HepG2 (cell line): ENCODE measurements around the gene SFR1. TPM values are rescaled to one million over a fixed set of nuclear protein-coding genes. Genes with fewer than 3 reads are reported as not detected.

ENCODE experiments used
- ATAC-seq: fragments of 200-7000 bp; cut with Tn5 transposase; 3 replicates; pipeline ENCODE4 v1.9.1; 2020; ENCODE audit warnings: mild to moderate bottlenecking, moderate library complexity
- BruUV-seq: library from RNA; stranded (reverse); fragments of 400-500 nt; replicated peaks from 2 replicates; lab custom pipeline; 2021; lab: Mats Ljungman, UMichigan
- CTCF ChIA-PET: fragments of 300-600 bp; formaldehyde crosslinking; extraction: SDS; loops from one replicate; lab custom pipeline; 2021; ENCODE audit warnings: low total read pairs, inconsistent platforms, low intra/inter-chr PET ratio; lab: Yijun Ruan, JAX
- POLR2A ChIA-PET: fragments of 350-600 bp; sonication (Branson Sonifier 250); formaldehyde crosslinking; loops from one replicate; lab custom pipeline; 2020; ENCODE audit warnings: antibody characterized with exemption, inconsistent platforms; lab: Yijun Ruan, JAX
- DNase-seq: peaks from one replicate; pipeline ENCODE4 v3.0.0-alpha.2; 2015; ENCODE audit warnings: low spot score
- FAIRE-seq: peaks from 3 replicates; lab custom pipeline; 2011; peaks lifted over from hg19 to GRCh38; lab: Jason Lieb, UNC
- H2AFZ ChIP-seq: one replicate; pipeline ENCODE4 v1.6.1; 2011; ENCODE audit warnings: low read length, inconsistent platforms
- H3K27ac ChIP-seq: fragments of 300-600 bp; 3 replicates; pipeline ENCODE4 v1.8.0; 2011; ENCODE audit warnings: mixed run types, mild to moderate bottlenecking, mixed read lengths, low read length, inconsistent platforms; ENCODE audit not compliant: insufficient read depth; ENCODE audit errors: extremely low read length
- H3K27me3 ChIP-seq, 2 experiments: fragments of 200-600 bp in 1 of 2; 2 replicates in 1 of 2; 3 replicates in 1 of 2; pipeline versions ENCODE4 v1.6.0 to v1.8.0; 2011; ENCODE audit warnings: low read length in 2 of 2, mild to moderate bottlenecking in 2 of 2, moderate library complexity in 2 of 2, inconsistent platforms in 1 of 2; ENCODE audit not compliant: insufficient read depth in 2 of 2, control insufficient read depth in 1 of 2
- H3K36me3 ChIP-seq, 2 experiments: fragments of 200-600 bp in 1 of 2; replicated peaks in 1 of 2; 2 replicates in 1 of 2; 3 replicates in 1 of 2; pipeline versions ENCODE4 v1.5.1 to v1.8.0; 2011; ENCODE audit warnings: low read length in 2 of 2, inconsistent platforms in 1 of 2; ENCODE audit not compliant: insufficient read depth in 2 of 2, control insufficient read depth in 1 of 2
- H3K4me1 ChIP-seq: 2 replicates; pipeline ENCODE4 v1.5.1; 2012; ENCODE audit warnings: low read length, inconsistent platforms; ENCODE audit not compliant: insufficient read depth
- H3K4me2 ChIP-seq: 2 replicates; pipeline ENCODE4 v1.6.0; 2011; ENCODE audit warnings: low read depth, low read length, inconsistent platforms
- H3K4me3 ChIP-seq, 3 experiments: fragments of 200-600 bp in 1 of 3; sonication (generic), shearing (Covaris generic) in 1 of 3; replicated peaks in 1 of 3; 2 replicates each; pipeline ENCODE4 v1.5.1; 2011 to 2016; ENCODE audit warnings: low read length in 3 of 3, inconsistent platforms in 2 of 3, low read depth in 2 of 3, mild to moderate bottlenecking in 2 of 3, control low read depth in 1 of 3, mixed read lengths in 1 of 3; ENCODE audit not compliant: insufficient read depth in 1 of 3
- H3K79me2 ChIP-seq: one replicate; pipeline ENCODE4 v1.6.1; 2011; ENCODE audit warnings: low read length, inconsistent platforms; ENCODE audit not compliant: insufficient read depth
- H3K9ac ChIP-seq: 2 replicates; pipeline ENCODE4 v1.6.0; 2011; ENCODE audit warnings: mild to moderate bottlenecking, low read depth, low read length, inconsistent platforms; ENCODE audit not compliant: insufficient read depth
- H3K9me3 ChIP-seq: 2 replicates; pipeline ENCODE4 v1.5.1; 2012; ENCODE audit warnings: mild to moderate bottlenecking, low read length
- H4K20me1 ChIP-seq: 2 replicates; pipeline ENCODE4 v1.6.0; 2011; ENCODE audit warnings: inconsistent platforms, mild to moderate bottlenecking, low read length, moderate library complexity; ENCODE audit not compliant: insufficient read depth
- AGO2 ChIP-seq: fragments of 200-400 bp; formaldehyde crosslinking; optimal IDR thresholded peaks from 2 replicates; pipeline ENCODE3; 2017; ENCODE audit warnings: mild to moderate bottlenecking, low read depth, low read length, moderate library complexity
- ATF7 ChIP-seq, 2 experiments: fragments of 450-650 bp in 1 of 2; sonication (generic) in 1 of 2; formaldehyde crosslinking in 1 of 2; IDR thresholded peaks; 2 replicates each; pipeline versions ENCODE4 v1.4.0 to v1.6.1; 2016 to 2020; ENCODE audit warnings: antibody characterized with exemption in 1 of 2, mild to moderate bottlenecking in 1 of 2, missing genetic modification reagents in 1 of 2
- CTCF ChIP-seq: sonication (generic); formaldehyde crosslinking; IDR thresholded peaks from 2 replicates; pipeline ENCODE4 v1.5.0; 2020; ENCODE audit warnings: mild to moderate bottlenecking, missing genetic modification reagents, moderate library complexity
- IRF2 ChIP-seq: IDR thresholded peaks from 2 replicates; pipeline ENCODE4 v1.6.1; 2018; ENCODE audit warnings: missing genetic modification reagents, missing compliant biosample characterization
- KLF12 ChIP-seq: sonication (generic); formaldehyde crosslinking; IDR thresholded peaks from 2 replicates; pipeline ENCODE4 v1.4.0; 2020; ENCODE audit warnings: missing genetic modification reagents, borderline replicate concordance
- ONECUT2 ChIP-seq: sonication (generic); formaldehyde crosslinking; IDR thresholded peaks from 2 replicates; pipeline ENCODE4 v1.4.0; 2020; ENCODE audit warnings: missing genetic modification reagents
- PHF5A ChIP-seq: IDR thresholded peaks from one replicate; pipeline ENCODE4 v1.6.1; 2018; ENCODE audit warnings: low read depth, missing genetic modification reagents; ENCODE audit not compliant: unreplicated experiment
- YEATS2 ChIP-seq: sonication (generic); formaldehyde crosslinking; IDR thresholded peaks from 2 replicates; pipeline ENCODE4 v1.4.0; 2020; ENCODE audit warnings: missing genetic modification reagents, borderline replicate concordance
- ZFY ChIP-seq: sonication (generic); formaldehyde crosslinking; IDR thresholded peaks from 2 replicates; pipeline ENCODE4 v1.4.0; 2020; ENCODE audit warnings: missing genetic modification reagents
- WGBS: methylation state at CpG from one replicate; pipeline ENCODE4 v1.1.6; 2017; ENCODE audit warnings: low lambda C conversion rate; 5-methylcytosine and 5-hydroxymethylcytosine counted together
- in situ Hi-C: cut with HindIII; loops from 2 replicates; pipeline ENCODE4 v1.10.0; 2017; ENCODE audit warnings: low pct_unique_long_range_greater_than_20kb; ENCODE audit not compliant: extremely low pct_ligation_motif_present
- intact Hi-C: fragments of 100-400 bp; cut with micrococcal nuclease; formaldehyde crosslinking; loops from one replicate; pipeline ENCODE4 v1.10.0; 2022; ENCODE audit not compliant: unreplicated experiment
- polyA plus RNA-seq, 8 experiments: library from polyadenylated mRNA; depleted of rRNA in 3 of 8; stranded (reverse) in 7 of 8; unstranded in 1 of 8; fragments of >200 nt; fragmentation: Illumina TruSeq in 4 of 8; extraction: Trizol in 4 of 8; gene quantifications; 2 replicates each; pipeline versions ENCODE4 v1.2.1 to v1.2.3, GENCODE V29; 2011 to 2016; ENCODE audit warnings: low read depth in 4 of 8, missing spikeins in 1 of 8, mixed read lengths in 1 of 8; ENCODE audit not compliant: insufficient read depth in 1 of 8
- total RNA-seq, 5 experiments: library from RNA; depleted of rRNA; stranded (reverse); fragments of >200 nt; fragmentation: Illumina TruSeq; extraction: Trizol; gene quantifications; 2 replicates each; pipeline ENCODE4 v1.2.3, GENCODE V29; 2016; ENCODE audit warnings: low read depth in 1 of 5
- TF ChIP-seq, protein P1 (sequence below): sonication (generic); formaldehyde crosslinking; IDR thresholded peaks from 2 replicates; pipeline ENCODE4 v1.8.0; 2022; ENCODE audit warnings: mild to moderate bottlenecking, missing genetic modification reagents; ENCODE audit not compliant: insufficient replicate concordance
- TF ChIP-seq, protein P2 (sequence below): sonication (generic); formaldehyde crosslinking; IDR thresholded peaks from 2 replicates; pipeline ENCODE4 v1.9.0; 2021; ENCODE audit warnings: missing genetic modification reagents, borderline replicate concordance
- TF ChIP-seq, protein P3 (sequence below), 2 experiments: sonication (generic) in 1 of 2; formaldehyde crosslinking in 1 of 2; IDR thresholded peaks; 2 replicates each; pipeline versions ENCODE4 v1.6.1 to v1.9.0; 2014 to 2022; ENCODE audit warnings: antibody characterized with exemption in 1 of 2, borderline replicate concordance in 1 of 2, inconsistent platforms in 1 of 2, low read depth in 1 of 2, missing genetic modification reagents in 1 of 2

The SFR1 gene
- total and polyA plus RNA-seq, 2 of the 13 experiments (the other 11 are each of a cell fraction or from before 2014, with no cell fraction given), result 2.2 to 6.1 TPM

GRCh38 chr10:104130041-104130440 lies 8.1 kb downstream of the SFR1 start:
- H3K79me2 ChIP-seq, result no peaks in the 10 kb centered on the region
- ATAC-seq, result no peak
- TF ChIP-seq YEATS2 (CRISPR knock-in tag) (no peak), ONECUT2 (CRISPR knock-in tag) (no peak), ZFY (CRISPR knock-in tag) (no peak), AGO2 (no peak), ATF7 (IDR thresholded peaks at IDR 0.05) (no peak), ATF7 (CRISPR knock-in tag; IDR thresholded peaks at IDR 0.05) (no peak), IRF2 (no peak), PHF5A (CRISPR knock-in tag) (no peak), CTCF (CRISPR knock-in tag) (no peak), KLF12 (CRISPR knock-in tag) (no peak)
- TF ChIP-seq, protein P1, sequence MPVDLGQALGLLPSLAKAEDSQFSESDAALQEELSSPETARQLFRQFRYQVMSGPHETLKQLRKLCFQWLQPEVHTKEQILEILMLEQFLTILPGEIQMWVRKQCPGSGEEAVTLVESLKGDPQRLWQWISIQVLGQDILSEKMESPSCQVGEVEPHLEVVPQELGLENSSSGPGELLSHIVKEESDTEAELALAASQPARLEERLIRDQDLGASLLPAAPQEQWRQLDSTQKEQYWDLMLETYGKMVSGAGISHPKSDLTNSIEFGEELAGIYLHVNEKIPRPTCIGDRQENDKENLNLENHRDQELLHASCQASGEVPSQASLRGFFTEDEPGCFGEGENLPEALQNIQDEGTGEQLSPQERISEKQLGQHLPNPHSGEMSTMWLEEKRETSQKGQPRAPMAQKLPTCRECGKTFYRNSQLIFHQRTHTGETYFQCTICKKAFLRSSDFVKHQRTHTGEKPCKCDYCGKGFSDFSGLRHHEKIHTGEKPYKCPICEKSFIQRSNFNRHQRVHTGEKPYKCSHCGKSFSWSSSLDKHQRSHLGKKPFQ (CRISPR knock-in tag), result no peak
- TF ChIP-seq, protein P2, sequence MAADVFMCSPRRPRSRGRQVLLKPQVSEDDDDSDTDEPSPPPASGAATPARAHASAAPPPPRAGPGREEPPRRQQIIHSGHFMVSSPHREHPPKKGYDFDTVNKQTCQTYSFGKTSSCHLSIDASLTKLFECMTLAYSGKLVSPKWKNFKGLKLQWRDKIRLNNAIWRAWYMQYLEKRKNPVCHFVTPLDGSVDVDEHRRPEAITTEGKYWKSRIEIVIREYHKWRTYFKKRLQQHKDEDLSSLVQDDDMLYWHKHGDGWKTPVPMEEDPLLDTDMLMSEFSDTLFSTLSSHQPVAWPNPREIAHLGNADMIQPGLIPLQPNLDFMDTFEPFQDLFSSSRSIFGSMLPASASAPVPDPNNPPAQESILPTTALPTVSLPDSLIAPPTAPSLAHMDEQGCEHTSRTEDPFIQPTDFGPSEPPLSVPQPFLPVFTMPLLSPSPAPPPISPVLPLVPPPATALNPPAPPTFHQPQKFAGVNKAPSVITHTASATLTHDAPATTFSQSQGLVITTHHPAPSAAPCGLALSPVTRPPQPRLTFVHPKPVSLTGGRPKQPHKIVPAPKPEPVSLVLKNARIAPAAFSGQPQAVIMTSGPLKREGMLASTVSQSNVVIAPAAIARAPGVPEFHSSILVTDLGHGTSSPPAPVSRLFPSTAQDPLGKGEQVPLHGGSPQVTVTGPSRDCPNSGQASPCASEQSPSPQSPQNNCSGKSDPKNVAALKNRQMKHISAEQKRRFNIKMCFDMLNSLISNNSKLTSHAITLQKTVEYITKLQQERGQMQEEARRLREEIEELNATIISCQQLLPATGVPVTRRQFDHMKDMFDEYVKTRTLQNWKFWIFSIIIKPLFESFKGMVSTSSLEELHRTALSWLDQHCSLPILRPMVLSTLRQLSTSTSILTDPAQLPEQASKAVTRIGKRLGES (CRISPR knock-in tag), result no peak
- TF ChIP-seq, protein P3, sequence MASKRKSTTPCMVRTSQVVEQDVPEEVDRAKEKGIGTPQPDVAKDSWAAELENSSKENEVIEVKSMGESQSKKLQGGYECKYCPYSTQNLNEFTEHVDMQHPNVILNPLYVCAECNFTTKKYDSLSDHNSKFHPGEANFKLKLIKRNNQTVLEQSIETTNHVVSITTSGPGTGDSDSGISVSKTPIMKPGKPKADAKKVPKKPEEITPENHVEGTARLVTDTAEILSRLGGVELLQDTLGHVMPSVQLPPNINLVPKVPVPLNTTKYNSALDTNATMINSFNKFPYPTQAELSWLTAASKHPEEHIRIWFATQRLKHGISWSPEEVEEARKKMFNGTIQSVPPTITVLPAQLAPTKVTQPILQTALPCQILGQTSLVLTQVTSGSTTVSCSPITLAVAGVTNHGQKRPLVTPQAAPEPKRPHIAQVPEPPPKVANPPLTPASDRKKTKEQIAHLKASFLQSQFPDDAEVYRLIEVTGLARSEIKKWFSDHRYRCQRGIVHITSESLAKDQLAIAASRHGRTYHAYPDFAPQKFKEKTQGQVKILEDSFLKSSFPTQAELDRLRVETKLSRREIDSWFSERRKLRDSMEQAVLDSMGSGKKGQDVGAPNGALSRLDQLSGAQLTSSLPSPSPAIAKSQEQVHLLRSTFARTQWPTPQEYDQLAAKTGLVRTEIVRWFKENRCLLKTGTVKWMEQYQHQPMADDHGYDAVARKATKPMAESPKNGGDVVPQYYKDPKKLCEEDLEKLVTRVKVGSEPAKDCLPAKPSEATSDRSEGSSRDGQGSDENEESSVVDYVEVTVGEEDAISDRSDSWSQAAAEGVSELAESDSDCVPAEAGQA (IDR thresholded peaks at IDR 0.05; ENCODE audit: low read depth), result no peak
- TF ChIP-seq, protein P3 (CRISPR knock-in tag; IDR thresholded peaks at IDR 0.05; ENCODE audit: borderline replicate concordance), result no peak

More at GRCh38 chr10:104130041-104130440, 8.1 kb downstream of the SFR1 start:
- H3K27me3 ChIP-seq, result no peaks in the 10 kb centered on the region
- no peak overlapping the region for H2AFZ ChIP-seq
- in situ Hi-C loops (no loop called here), intact Hi-C loops (no loop called here)
- H4K20me1 ChIP-seq, result no peaks in the 10 kb centered on the region
- BruUV-seq, result no TSS peak
- H3K9me3 ChIP-seq, result no peaks in the 10 kb centered on the region
- H3K4me3 ChIP-seq, result no peak overlapping the region
- ChIA-PET POLR2A (no interaction called here), CTCF (no interaction called here)
- FAIRE-seq, result no peak
- H3K36me3 ChIP-seq, result no peaks in the 10 kb centered on the region
- no peak overlapping the region for H3K27ac ChIP-seq
- no peak overlapping the region for H3K9ac ChIP-seq
- WGBS, result 26% methylated on average over 3 of the region's 3 CpGs
- no peak for DNase-seq
- H3K4me1 ChIP-seq, result no peaks in the 10 kb centered on the region
- no peak overlapping the region for H3K4me2 ChIP-seq
